HEK293 (cell line): Measurements from ENCODE around the gene FAM168B.
"Not testable (repeated sequence)": the region's sequence is repeated elsewhere in the genome, so short reads cannot be mapped to it uniquely, and the experiment has no call there.

ENCODE experiments used
- REST ChIP-seq: fragments of 450-650 bp; formaldehyde crosslinking; IDR thresholded peaks from 2 replicates; pipeline ENCODE4 v1.5.1; 2016; ENCODE audit warnings: missing biosample characterization, missing genetic modification characterization
- ZBTB1 ChIP-seq: fragments of 450-650 bp; formaldehyde crosslinking; IDR thresholded peaks from 2 replicates; pipeline ENCODE4 v1.5.1; 2016; ENCODE audit warnings: missing biosample characterization, missing genetic modification characterization
- ZNF404 ChIP-seq: fragments of 450-650 bp; formaldehyde crosslinking; IDR thresholded peaks from 2 replicates; pipeline ENCODE4 v1.5.1; 2017; ENCODE audit warnings: missing biosample characterization, missing genetic modification characterization
- ZXDB ChIP-seq: fragments of 450-650 bp; formaldehyde crosslinking; IDR thresholded peaks from 2 replicates; pipeline ENCODE4 v1.5.1; 2016; ENCODE audit warnings: missing biosample characterization, missing genetic modification characterization

DNA sequence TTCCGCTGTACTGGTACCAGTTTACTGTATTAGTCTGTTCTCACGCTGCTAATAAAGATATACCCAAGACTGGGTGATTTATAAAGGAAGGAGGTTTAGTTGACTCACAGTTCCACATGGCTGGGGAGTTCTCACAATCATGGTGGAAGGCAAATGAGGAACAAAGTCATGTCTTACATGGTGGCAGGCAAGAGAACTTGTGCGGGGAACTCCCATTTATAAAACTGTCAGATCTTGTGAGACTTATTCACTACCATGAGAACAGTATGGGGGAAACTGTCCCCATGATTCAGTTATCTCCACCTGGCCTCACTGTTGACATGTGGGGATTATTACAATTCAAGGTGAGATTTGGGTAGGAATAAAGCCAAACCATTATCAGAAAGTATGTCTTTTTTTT, 21.7 kb upstream of the FAM168B start:
- TF ChIP-seq ZNF404, REST, ZBTB1, ZXDB (tag by site-specific recombination): not testable (repeated sequence)
